Superior temporal gyrus (tissue), 1 donor: ENCODE results near the gene C9orf78.

Source experiments
- DNase-seq: peaks from one replicate; pipeline ENCODE4 v3.0.0-alpha.2; 2016; ENCODE audit errors: extremely low spot score

Gene C9orf78, protein sequence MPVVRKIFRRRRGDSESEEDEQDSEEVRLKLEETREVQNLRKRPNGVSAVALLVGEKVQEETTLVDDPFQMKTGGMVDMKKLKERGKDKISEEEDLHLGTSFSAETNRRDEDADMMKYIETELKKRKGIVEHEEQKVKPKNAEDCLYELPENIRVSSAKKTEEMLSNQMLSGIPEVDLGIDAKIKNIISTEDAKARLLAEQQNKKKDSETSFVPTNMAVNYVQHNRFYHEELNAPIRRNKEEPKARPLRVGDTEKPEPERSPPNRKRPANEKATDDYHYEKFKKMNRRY

DNA sequence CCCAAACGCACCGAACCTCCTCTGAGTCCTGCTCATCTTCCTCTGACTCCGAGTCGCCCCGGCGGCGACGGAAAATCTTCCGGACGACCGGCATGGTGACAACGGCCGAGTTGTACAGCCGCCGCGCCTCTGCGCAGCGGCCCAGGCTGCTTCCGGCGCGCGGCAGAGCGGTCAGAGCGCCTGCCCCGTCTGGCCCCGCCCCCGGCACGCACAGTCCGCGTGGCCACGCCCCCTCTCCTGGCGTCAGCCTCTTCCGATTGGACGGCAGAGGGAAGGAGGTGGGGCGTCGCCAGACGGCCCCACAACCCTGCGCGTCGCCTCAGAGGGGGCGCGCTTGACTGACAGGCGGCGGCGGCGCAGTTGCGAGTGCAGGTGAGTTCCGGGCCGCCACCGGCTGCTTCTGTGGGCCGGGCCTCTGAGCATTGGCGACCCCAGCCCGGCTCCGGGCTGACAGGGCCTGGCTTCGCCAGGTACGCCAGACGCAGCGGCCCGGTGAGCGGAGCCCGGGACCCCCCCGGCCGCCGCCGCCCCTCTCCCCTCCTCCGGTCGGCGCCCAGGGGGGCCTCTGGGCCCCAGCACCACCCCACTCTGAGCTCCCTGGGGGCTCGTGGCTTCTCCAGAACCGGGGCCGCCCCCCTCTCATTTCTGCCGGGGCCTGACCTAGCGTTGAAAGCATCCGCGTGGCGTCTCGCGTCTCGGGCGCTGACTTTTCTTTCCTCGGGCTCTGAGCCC is at the start of gene C9orf78, which contains the start of gene USP20:
Gene C9orf78, minus strand, starts transcription at position 148 of the 732 bp plus-strand sequence. Its CDS starts 54 bp downstream, at position 94.
Gene USP20, plus strand, starts transcription at position 331 of the 732 bp plus-strand sequence. CDS start 17,098 bp downstream, outside the sequence.
- peak; percentile 97 for DNase-seq

DNA sequence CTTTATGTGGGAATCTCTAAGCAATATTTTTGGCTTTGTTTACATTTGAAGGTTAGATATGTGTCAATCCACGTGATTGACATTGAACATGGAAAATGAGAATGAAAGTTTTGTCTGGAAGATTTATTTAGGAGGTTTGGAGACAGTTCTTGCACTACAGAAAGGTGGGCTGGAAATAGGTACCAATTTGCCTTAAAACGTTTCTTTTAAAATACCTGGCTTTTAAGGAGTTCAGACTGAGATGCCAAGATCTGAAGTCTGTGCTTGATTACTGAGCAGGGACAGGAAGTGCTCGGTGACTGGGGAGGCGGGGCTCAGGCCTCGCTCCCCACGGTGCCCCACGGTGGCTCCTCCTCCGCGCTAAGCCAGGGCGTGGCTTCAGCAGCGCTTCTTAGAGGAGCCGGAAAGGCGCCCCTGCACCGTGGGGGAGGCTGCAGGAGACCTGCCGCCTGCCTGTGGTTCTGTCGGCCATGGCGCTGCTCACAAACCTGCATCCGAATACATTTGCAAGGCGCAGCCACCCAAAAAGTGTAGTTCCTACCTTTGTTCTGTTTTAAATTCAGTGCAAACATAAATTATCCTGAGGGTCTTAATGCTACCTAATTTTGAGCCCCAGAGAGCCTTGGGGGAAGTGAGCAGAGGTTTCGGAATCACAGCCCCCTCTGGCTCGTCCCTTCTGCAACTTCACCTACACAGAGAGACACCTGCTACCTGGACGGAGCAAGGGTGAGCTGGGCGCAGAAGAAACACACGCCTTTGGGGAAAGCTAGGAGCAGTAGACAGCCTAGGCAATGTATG is 49.3 kb upstream of the C9orf78 start:
- peak; percentile 84 for DNase-seq

DNA sequence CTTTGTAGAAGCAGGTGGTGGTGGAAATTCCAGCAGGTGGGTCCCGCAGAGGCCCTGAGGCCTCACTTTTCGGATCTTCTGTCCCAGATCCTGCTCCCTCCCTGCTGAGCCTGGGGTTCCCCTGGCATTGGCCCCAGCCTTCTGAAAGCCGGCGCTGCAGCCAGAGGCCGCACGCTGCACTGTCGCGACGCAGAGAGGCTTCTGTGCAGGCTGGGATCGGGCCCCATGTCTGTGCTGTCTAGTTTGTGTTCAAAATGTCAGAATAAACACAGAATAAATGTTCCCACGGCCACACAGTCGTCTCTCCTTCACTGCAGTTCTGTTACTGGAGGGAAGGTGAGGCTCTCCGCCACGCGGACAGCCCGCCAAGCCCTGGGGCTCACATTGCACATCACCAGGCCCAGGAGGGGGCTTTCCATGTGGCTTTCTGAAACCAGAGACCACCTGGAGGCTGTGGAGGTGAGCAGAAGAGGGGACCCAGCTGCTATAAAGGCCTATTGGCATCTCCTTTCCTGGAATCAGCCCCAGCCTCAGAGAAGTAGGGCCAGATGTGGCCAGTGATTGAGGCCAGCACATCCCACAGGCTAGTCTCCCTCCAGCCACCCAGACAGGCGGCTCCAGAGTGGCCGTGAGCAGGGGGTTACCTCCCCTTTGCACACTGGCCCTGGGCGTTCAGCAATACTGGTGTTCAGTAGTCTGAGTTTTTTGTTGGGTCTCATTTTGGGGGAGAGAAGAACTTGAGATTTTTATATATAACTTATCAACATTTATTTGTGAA is 46.7 kb upstream of the C9orf78 start:
- DNase-seq: no peak

DNA sequence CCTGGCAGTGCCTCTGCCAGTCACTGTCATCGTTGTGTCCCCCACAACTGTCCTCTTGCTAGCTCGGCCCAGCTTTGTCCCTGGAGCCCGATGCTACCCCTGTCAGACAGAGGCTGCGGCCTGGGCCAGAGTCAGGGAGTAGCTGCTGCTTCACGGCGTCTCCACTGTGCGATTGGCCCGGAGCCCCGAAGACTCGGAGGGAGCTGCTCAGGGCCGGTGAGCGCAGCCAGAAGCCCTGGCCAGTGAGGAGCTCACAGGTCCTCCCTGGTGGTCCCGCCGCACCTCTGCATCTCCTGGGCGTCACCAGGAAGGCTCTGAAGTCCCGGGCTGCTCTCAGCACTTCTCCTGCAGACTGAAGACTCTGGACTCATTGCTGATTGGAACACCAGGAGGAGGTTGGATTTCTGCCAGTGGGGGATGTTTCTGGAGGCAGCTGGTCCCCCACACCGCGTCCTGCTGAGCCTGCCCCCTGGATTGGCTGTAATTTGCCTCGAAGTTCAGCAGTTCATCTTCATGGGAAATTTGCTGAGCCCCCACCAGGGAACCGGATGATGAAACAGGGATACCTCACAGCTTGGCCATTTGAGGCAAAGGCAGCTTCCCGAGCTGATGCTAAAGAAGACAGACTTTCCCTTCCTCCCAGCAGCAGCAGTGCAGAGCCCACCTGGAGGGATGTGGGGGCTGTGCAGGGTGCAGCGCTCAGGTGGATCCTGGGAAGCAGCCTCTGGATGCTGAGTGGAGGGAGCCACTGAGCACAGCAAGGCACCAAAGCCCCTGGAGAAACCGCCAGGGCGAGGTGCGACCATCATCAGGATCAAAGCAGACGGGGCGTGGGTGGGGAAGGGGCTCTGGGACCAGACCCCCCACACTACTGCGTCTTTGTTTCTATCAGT is 45.8 kb upstream of the C9orf78 start:
- no peak for DNase-seq

DNA sequence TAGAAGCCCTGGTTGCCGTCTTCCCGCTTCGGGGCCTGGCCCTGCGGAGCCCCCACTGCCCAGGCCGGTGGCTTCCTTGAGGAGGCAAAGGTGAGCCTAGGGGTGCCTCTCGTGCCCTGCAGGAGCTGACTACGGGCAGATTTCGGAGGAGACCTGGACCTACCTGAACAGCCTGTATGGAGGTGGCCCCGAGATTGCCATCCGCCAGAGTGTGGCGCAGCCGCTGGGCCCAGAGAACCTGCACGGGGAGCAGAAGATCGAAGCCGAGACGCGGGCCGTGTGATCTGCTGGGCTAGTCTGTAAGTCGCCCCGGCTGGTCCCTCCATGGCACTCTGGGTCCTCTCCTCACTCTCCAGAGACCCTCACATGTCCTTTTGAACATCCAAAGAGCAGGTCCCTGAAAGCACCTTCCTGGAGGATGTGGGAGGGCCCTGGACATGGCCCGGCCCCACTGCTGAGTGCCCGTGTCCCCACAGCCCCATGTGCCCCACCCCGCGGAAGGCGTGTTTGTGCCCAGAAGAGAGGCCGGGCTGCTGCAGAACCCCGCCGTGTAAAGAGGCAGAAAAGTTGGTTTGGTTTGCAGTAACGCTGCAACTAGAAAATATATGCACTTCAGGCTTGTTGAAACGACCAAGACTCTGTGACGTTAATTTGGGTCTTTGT is 45.0 kb upstream of the C9orf78 start:
- no peak for DNase-seq

DNA sequence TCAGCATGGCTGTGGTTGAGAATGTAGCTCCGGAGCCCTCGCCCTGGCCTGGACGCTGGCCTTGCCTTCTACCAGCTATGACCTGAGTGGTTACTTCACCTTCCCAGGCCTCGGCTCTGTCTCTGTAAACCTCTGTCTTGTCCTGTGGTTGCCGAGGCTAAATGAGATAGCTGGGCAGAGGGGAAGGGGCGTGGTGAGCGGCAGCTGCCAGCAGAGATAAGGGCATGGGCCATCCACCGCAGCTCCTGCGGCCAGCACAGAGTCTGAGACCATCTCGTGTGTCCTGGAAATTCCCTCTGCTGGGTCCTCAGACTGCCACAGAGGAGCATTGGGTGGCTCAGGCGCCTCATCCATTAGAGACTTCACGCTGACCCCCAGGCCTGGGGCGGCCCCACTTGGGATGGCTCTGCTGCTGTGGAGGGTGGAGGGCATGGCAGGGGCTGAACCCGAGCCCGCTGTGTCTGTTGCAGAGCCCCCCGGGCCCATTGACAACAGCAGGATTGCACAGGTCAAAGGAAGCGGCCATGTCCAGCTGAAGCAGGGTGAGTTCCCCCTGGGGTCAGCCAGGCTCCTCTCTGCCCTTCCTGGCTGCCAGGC is 44.1 kb upstream of the C9orf78 start:
- no peak for DNase-seq

DNA sequence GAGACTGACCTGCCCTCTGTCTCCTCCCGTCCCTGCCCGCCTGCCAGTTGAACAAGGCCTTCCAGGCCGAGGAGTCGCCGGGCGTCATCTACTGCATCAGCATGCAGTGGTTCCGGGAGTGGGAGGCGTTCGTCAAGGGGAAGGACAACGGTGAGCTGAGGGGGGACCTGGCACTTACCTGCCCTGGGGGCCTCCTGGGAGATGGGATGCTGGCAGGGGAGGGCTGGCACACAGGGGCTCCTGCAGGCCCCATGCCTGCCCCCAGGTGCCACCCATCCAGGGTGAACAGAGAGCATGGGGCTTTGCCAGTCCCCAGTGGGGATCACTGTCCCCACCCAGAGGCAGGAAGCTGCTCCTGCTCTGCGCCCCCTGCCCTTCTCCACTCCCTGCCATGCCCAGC is 43.2 kb upstream of the C9orf78 start:
- DNase-seq: no peak

DNA sequence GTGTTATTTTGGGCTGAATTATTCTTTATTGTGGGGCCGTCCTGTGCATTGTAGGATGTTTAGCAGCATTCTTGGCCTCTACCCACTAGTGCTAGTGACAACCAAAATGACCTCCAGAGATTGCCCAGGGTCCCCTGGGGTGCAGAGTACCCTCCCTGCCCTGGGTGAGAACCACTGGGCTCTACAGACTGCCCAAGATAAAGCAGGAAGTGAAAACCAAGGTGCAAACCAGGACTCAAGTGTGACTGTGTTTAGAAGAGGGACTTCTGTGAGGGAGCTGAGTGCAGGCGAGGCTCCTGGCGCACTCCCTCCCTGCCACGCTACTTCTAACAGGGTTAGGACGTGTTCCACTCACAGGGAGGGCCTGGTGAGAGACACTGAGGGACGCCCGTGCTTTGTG is 41.7 kb upstream of the C9orf78 start:
- DNase-seq: no peak

DNA sequence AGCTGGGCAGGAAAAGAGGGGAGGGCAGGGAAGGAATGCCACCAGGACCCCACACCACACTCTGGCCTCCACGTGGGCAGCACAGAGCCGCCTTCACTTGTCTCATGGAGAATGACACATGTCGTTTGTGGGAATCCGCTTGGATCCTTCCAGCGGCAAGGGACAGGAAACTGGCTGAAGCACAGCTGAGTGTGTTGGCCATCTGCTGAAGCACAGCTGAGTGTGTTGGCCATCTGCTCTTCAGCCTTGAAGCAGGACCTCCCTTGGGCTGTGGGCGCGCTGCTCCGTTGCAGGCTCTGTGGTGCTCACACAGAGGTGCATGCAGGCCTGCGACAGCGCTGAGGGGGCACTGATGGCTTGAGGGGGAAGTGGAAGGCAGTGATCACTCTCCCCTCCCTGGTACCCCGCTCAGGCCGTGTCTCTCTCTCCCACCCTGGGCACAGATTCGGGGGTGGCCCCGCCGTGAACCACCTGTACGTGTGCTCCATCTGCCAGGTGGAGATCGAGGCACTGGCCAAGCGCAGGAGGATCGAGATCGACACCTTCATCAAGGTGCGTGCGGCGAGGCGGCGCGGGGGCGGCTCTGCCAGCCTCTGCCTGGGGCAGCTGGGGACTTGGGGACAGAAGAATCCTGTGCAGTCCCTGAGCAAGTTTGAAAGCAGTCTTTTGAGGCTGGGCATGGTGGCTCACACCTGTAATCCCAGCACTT is 40.8 kb upstream of the C9orf78 start:
- no peak for DNase-seq

DNA sequence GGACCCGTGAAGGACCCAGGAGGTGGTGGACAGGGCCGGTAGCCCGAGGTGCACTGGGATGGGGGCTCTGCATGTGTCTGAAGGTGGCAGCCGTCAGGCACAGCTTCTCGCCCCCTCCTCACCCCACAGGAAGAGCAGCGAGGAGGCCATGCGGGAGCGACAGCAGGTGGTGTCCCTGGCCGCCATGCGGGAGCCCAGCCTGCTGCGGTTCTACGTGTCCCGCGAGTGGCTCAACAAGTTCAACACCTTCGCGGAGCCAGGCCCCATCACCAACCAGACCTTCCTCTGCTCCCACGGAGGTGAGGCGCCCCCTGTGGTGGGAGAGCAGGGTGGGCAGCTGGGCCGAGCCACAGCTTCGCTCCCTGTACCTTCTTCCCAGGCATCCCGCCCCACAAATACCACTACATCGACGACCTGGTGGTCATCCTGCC is 40.1 kb upstream of the C9orf78 start:
- no peak for DNase-seq

DNA sequence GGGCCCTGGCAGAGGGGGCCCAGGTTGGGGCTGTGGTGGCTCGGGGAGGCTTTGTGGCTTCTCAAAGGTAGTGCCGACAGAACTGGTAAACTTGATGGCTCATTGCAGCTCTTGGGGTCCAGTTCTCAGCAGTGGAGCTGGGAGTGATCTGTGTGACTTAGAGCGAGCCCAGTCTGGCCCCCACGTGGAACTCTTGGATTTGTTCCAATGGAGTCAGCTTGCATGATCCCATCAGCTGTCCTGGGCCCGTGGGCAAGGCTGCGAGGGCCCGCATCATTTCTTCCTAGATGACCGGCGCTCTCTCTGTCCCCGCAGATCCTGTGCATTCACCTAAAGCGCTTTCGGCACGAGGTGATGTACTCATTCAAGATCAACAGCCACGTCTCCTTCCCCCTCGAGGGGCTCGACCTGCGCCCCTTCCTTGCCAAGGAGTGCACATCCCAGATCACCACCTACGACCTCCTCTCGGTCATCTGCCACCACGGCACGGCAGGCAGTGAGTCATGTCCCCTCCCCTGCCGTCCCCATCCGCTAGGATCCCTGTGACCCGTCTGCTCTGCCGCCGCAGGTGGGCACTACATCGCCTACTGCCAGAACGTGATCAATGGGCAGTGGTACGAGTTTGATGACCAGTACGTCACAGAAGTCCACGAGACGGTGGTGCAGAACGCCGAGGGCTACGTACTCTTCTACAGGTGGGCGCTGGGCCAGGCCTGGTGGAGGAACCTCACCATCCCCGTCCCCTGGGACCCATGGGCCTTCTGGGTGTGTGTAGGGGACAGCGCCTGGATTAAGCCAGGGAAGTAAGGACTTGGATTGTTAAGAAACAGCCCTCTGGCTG is 39.4 kb upstream of the C9orf78 start:
- DNase-seq: no peak

DNA sequence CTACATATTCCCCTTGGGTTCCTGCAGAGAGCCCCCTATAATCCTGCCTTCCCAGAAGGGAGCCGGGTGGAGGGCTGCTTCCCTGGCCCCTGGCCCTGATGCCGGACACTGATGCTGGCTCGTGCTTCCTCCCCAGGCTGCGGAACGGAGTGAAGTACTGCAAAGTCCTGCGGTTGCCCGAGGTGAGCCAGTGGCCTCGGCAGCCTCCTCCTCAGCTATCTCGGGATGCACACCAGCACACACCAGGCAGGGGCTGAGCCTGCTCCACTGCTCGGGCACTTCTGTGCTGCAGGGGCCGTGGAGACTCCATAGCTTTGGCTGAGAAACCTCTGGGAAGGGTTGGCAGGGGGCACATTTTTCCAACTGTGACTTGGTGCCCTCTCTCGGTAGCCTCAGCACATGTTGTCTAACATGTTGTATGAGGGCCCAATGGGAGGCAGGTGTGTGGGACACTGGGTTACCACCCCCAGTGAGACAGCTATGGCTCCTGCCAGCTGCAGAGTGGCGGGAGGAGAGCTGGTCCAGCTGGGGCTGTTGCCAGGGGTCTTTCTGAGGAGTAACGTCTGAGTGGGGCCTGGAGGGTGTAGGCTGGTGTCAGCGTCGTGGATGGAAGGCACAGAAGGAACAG is 38.6 kb upstream of the C9orf78 start:
- DNase-seq: no peak

DNA sequence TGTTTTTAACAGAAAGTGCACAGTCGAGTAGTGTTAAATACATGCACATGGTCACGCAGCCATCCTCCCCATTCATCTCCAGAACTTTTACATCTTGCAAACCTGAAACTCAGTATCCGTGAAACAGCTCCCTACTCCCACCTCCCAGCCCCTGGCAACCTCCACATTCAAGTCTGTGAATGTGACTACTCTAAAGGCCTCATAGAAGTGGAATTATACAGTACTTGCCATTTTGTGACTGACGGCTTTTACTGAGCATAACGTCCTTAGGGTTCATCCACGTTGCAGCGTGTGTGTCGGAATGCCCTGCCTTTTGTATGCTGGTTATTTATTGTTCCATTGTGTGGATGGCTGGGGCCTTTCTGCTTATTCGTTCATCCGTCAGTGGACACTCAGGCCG is 36.0 kb upstream of the C9orf78 start:
- no peak for DNase-seq

DNA sequence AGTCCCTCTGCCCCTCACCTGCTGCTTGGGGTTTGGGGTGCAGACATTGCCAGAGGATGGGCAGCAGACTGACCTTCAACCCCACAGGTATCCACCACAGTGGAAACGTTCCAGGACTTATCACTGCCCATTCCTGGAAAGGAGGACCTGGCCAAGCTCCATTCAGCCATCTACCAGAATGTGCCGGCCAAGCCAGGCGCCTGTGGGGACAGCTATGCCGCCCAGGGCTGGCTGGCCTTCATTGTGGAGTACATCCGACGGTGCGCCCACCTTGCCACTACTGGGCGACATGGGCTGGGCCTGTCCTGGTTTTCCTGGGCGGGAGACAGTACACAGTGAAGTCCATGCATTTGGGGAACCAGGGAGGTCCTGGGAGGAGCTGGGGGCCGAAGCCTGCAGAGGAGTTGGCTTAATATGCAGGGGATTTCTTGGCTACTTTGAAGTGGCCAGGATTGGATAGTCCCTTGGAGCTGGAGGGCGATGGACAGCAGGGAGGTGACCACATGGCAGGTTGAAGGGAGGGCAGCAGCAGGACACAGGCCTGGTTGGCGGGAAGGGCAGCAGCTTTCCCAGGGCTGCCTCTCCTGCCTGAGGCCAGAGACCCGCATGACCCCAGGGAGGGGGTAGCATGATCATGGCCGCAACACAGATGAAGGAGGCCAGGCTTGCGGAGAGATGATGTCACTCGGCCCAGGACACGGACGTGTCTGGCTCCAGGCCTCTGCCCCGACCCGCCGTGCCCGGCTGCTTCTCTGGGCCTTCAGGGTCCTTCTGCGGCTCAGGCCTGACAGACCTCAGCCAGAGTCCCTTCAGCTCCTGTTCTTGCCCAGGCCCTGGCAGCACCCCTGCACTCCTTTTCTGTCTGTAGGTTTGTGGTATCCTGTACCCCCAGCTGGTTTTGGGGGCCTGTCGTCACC is 34.8 kb upstream of the C9orf78 start:
- DNase-seq: no peak

DNA sequence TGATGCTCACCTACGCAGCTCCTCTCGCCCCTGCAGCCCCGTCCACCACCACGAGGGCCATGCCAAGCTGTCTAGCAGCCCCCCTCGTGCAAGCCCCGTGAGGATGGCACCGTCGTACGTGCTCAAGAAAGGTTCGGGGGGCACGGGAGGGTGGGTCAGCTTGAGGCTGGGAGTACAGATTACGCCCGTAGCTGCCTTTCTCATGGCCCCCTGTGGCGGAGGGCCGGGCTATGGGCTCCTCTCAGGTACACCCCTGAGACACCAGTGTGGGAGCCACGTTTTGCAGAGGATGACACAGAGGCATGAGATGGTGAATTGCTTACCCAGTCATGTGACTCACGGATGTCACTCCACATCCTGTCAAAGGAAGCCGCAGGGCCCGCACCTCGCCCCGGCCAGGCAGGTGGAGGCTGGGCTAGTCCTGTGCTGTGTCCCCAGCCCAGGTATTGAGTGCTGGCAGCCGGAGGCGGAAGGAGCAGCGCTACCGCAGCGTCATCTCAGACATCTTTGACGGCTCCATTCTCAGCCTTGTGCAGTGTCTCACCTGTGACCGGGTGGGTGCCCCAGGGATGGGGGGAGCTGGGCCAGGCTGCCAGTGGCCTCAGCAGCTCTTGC is 33.9 kb upstream of the C9orf78 start:
- DNase-seq: no peak
